ENCODE measurements around the gene DMBT1.

DMBT1 gene

GRCh38 chr10:122560279-122560804, at the start of gene DMBT1:
DMBT1 (plus strand) TSS chr10:122560754; CDS start chr10:122560771, 17 bp downstream.
- no peak for DNase-seq

- no peak for DNase-seq
These were observed 47.5 kb upstream of the DMBT1 start for GRCh38 chr10:122513053-122513452.

GRCh38 chr10:122514045-122514840, 46.3 kb upstream of the DMBT1 start:
- DNase-seq, result peak in 1 of 58 donors; percentile 16

- peak in 9 of 58 donors; percentile 14 to 50 (median 34) for DNase-seq
These were observed 45.5 kb upstream of the DMBT1 start for GRCh38 chr10:122515022-122515424.

- no peak for DNase-seq
These were observed 44.8 kb upstream of the DMBT1 start for GRCh38 chr10:122515588-122516231.

GRCh38 chr10:122516734-122517133, 43.8 kb upstream of the DMBT1 start:
- DNase-seq, result peak in 6 of 58 donors; percentile 15 to 46 (median 26)

GRCh38 chr10:122519144-122519543, 41.4 kb upstream of the DMBT1 start:
- no peak for DNase-seq

GRCh38 chr10:122519873-122520272, 40.7 kb upstream of the DMBT1 start:
- no peak for DNase-seq

GRCh38 chr10:122521011-122521410, 39.5 kb upstream of the DMBT1 start:
- peak in 10 of 58 donors; percentile 16 to 50 (median 30) for DNase-seq

GRCh38 chr10:122524811-122525210, 35.7 kb upstream of the DMBT1 start:
- no peak for DNase-seq

- no peak for DNase-seq
These were observed 34.8 kb upstream of the DMBT1 start for GRCh38 chr10:122525788-122526187.

GRCh38 chr10:122526892-122527291, 33.7 kb upstream of the DMBT1 start:
- DNase-seq, result no peak

GRCh38 chr10:122530177-122530576, 30.4 kb upstream of the DMBT1 start:
- no peak for DNase-seq

GRCh38 chr10:122531261-122531660, 29.3 kb upstream of the DMBT1 start:
- no peak for DNase-seq

- no peak for DNase-seq
These were observed 28.6 kb upstream of the DMBT1 start for GRCh38 chr10:122531939-122532338.

GRCh38 chr10:122532601-122533296, 27.8 kb upstream of the DMBT1 start:
- no peak for DNase-seq

GRCh38 chr10:122537545-122537944, 23.0 kb upstream of the DMBT1 start:
- DNase-seq, result no peak

GRCh38 chr10:122541541-122542002, 19.0 kb upstream of the DMBT1 start:
- DNase-seq, result no peak

GRCh38 chr10:122543676-122544445, 16.7 kb upstream of the DMBT1 start:
- peak in 1 of 58 donors; percentile 7 for DNase-seq

- no peak for DNase-seq
These were observed 16.1 kb upstream of the DMBT1 start for GRCh38 chr10:122544493-122544892.

GRCh38 chr10:122546242-122546641, 14.3 kb upstream of the DMBT1 start:
- DNase-seq, result no peak

All from anterior cingulate cortex (tissue), 58 donors.